Activated B cell treated with CpG ODN at 0.5 μM for 24 hours (primary cell): ENCODE measurements around the gene BRF1. TPM values are rescaled to one million over a fixed set of nuclear protein-coding genes. Genes with fewer than 3 reads are reported as not detected.

Source experiments
- ATAC-seq: fragments of 200-7000 bp; cut with Tn5 transposase; one replicate; pipeline ENCODE4 v1.10.0; 2021; ENCODE audit warnings: low read depth, mild to moderate bottlenecking, moderate library complexity
- CTCF ChIA-PET: fragments of 350-600 bp; sonication (Branson Sonifier 250); formaldehyde crosslinking; loops from one replicate; lab custom pipeline; 2021; ENCODE audit warnings: antibody characterized with exemption; lab: Charles Lee
- POLR2A ChIA-PET: fragments of 350-600 bp; sonication (Branson Sonifier 250); formaldehyde crosslinking; loops from one replicate; lab custom pipeline; 2021; ENCODE audit warnings: antibody characterized with exemption; lab: Charles Lee
- DNase-seq: peaks from one replicate; pipeline ENCODE4 v3.0.0; 2022
- H3K27ac Mint-ChIP-seq: one replicate; pipeline ENCODE4 v1.8.0; 2020; ENCODE audit warnings: mixed read lengths
- H3K27me3 Mint-ChIP-seq: one replicate; pipeline ENCODE4 v1.8.0; 2021; ENCODE audit warnings: mixed read lengths
- H3K36me3 Mint-ChIP-seq: one replicate; pipeline ENCODE4 v1.8.0; 2021; ENCODE audit warnings: low read depth, mixed read lengths
- H3K4me1 Mint-ChIP-seq: one replicate; pipeline ENCODE4 v1.8.0; 2021; ENCODE audit warnings: mixed read lengths
- H3K4me3 Mint-ChIP-seq: one replicate; pipeline ENCODE4 v1.8.0; 2020; ENCODE audit warnings: mild to moderate bottlenecking, mixed read lengths
- H3K9me3 Mint-ChIP-seq: one replicate; pipeline ENCODE4 v1.8.0; 2020; ENCODE audit warnings: mixed read lengths
- intact Hi-C: fragments of 100-400 bp; cut with micrococcal nuclease; formaldehyde crosslinking; loops from one replicate; pipeline ENCODE4 v1.15.1; 2024
- total RNA-seq: library from RNA; stranded (reverse); gene quantifications from 2 replicates; pipeline ENCODE4 v1.2.3, GENCODE V29; 2022
- TF ChIP-seq, protein P1 (sequence below): fragments of 200-600 bp; IDR thresholded peaks from one replicate; pipeline ENCODE4 v1.8.0; 2022; ENCODE audit warnings: antibody characterized with exemption, mild to moderate bottlenecking

Gene BRF1, protein sequence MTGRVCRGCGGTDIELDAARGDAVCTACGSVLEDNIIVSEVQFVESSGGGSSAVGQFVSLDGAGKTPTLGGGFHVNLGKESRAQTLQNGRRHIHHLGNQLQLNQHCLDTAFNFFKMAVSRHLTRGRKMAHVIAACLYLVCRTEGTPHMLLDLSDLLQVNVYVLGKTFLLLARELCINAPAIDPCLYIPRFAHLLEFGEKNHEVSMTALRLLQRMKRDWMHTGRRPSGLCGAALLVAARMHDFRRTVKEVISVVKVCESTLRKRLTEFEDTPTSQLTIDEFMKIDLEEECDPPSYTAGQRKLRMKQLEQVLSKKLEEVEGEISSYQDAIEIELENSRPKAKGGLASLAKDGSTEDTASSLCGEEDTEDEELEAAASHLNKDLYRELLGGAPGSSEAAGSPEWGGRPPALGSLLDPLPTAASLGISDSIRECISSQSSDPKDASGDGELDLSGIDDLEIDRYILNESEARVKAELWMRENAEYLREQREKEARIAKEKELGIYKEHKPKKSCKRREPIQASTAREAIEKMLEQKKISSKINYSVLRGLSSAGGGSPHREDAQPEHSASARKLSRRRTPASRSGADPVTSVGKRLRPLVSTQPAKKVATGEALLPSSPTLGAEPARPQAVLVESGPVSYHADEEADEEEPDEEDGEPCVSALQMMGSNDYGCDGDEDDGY
- total RNA-seq, result 28.7 and 32.8 TPM in 2 replicates

- intact Hi-C loops, result loop anchor here (1.0 to 5.0 kb wide), 7 partner anchors 14 to 474 kb away; partner anchors contain the start of genes NUDT14, PACS2, TEDC1 and TEX22
- ATAC-seq (peak; percentile 86), DNase-seq (peak; percentile 99)
- CTCF ChIA-PET, result interaction anchor here (0.8 to 1.5 kb wide), 2 partner anchors 11 to 210 kb away, joined by 3 read pairs; no protein-coding TSS in a partner anchor
- peaks cover 13% of the 10 kb centered on the region for H3K4me1 Mint-ChIP-seq
- POLR2A ChIA-PET, result interaction anchor here (0.6 to 2.6 kb wide), 23 partner anchors 9 to 643 kb away, joined by 3 to 57 read pairs (median 3); partner anchors contain the start of genes BTBD6, CDCA4, GPR132 and PACS2
- peaks cover 2% of the 10 kb centered on the region for H3K36me3 Mint-ChIP-seq
- no peaks in the 10 kb centered on the region for H3K9me3 Mint-ChIP-seq
- no peaks in the 10 kb centered on the region for H3K27me3 Mint-ChIP-seq
- peak within 1 kb of the TSS; percentile 89 for H3K27ac Mint-ChIP-seq
- peak within 1 kb of the TSS; percentile 89 for H3K4me3 Mint-ChIP-seq
- TF ChIP-seq, protein P1, sequence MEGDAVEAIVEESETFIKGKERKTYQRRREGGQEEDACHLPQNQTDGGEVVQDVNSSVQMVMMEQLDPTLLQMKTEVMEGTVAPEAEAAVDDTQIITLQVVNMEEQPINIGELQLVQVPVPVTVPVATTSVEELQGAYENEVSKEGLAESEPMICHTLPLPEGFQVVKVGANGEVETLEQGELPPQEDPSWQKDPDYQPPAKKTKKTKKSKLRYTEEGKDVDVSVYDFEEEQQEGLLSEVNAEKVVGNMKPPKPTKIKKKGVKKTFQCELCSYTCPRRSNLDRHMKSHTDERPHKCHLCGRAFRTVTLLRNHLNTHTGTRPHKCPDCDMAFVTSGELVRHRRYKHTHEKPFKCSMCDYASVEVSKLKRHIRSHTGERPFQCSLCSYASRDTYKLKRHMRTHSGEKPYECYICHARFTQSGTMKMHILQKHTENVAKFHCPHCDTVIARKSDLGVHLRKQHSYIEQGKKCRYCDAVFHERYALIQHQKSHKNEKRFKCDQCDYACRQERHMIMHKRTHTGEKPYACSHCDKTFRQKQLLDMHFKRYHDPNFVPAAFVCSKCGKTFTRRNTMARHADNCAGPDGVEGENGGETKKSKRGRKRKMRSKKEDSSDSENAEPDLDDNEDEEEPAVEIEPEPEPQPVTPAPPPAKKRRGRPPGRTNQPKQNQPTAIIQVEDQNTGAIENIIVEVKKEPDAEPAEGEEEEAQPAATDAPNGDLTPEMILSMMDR, result no peak
These were observed at the start of gene BRF1 for GRCh38 chr14:105300542-105301102. Gene BRF1, minus strand, starts transcription at chr14:105301001. Its CDS starts 372 bp downstream, at chr14:105300629.

DNA sequence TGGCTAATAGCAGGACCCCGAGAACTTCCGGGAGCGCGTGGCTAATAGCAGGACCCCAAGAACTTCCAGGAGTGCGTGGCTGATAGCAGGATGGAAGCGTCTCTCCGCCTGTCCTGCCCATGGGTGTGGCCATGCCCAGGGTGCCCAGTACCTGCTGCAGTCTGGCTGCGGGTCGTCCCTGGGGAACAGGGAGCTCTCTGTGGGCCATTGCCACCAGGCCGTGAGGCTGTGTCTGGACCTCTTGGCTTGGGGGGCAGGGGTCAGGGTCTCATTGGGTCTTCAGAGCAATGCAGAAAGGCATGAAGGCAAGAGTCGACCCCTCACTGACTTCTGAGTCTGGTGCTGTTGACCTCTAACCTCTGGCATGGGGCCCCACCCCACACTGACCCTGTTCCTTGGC is 49.2 kb upstream of the BRF1 start:
- ChIA-PET CTCF (no interaction called here), POLR2A (no interaction called here)
- peaks cover 10% of the 10 kb centered on the region for H3K4me1 Mint-ChIP-seq
- peaks cover 2% of the 10 kb centered on the region for H3K9me3 Mint-ChIP-seq
- peaks cover 3% of the 10 kb centered on the region for H3K36me3 Mint-ChIP-seq
- DNase-seq (no peak), ATAC-seq (no peak)
- H3K4me3 Mint-ChIP-seq, result no peak overlapping the region
- H3K27me3 Mint-ChIP-seq, result no peaks in the 10 kb centered on the region
- no peak overlapping the region for H3K27ac Mint-ChIP-seq
- TF ChIP-seq, protein P1, result no peak
- intact Hi-C loops, result no loop called here

DNA sequence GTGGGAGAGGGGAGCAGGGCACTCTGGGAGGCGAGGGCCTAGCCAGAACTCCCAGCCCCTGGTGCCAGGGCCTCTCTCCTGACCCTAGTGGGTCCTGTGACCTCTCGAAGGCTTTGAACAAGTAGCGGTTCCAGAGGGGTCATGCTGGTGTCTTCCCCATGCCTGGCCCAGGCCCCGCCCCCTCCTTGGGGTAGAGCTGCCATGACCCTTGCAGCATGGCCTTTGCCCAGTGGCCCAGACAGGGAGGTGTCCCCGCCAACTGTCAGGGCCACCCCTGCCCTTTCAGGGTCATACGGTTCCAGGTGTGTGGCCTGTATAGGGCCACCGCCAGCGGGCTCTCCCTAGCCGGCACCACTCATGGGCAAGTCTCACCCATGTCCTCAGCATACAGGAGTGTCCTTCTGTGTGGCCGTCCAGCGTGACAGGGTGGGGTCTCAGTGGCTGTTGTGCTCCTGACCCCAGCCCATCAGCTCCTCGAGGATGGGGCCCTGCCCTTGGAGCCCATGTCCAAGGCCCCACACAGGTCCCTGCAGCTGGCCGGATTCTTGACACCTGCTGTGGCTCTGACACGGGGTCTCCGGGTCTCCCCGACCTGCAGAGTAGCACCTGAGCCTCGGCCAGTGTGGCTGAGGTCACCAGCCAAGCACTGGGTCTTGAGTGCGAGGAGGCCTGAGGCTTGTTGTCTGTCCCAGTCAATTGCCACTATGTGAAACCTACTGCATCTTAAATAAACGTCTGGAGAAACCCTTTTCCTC is 48.3 kb upstream of the BRF1 start:
- Mint-ChIP-seq H3K4me3 (no peak overlapping the region), H3K9me3 (peaks cover 2% of the 10 kb centered on the region), H3K27ac (no peak overlapping the region), H3K4me1 (peaks cover 10% of the 10 kb centered on the region), H3K27me3 (no peaks in the 10 kb centered on the region), H3K36me3 (peaks cover 3% of the 10 kb centered on the region)
- POLR2A ChIA-PET, result no interaction called here
- ATAC-seq, result no peak
- CTCF ChIA-PET, result no interaction called here
- TF ChIP-seq, protein P1, result no peak
- intact Hi-C loops, result no loop called here
- DNase-seq, result no peak

GRCh38 chr14:105348169-105348944 is 47.6 kb upstream of the BRF1 start:
- CTCF ChIA-PET, result no interaction called here
- H3K36me3 Mint-ChIP-seq, result peaks cover 3% of the 10 kb centered on the region
- POLR2A ChIA-PET, result no interaction called here
- no peaks in the 10 kb centered on the region for H3K27me3 Mint-ChIP-seq
- no peak overlapping the region for H3K4me3 Mint-ChIP-seq
- ATAC-seq (no peak), DNase-seq (no peak)
- TF ChIP-seq, protein P1, result no peak
- no peak overlapping the region for H3K27ac Mint-ChIP-seq
- H3K9me3 Mint-ChIP-seq, result peaks cover 2% of the 10 kb centered on the region
- intact Hi-C loops, result no loop called here
- H3K4me1 Mint-ChIP-seq, result peaks cover 10% of the 10 kb centered on the region
